Astrocyte (in vitro differentiated cells and primary cell): Measurements from ENCODE around the gene CCNK.

Experiments used
- EZH2 ChIP-seq: IDR thresholded peaks from 2 replicates; pipeline ENCODE4 v1.6.1; 2012; ENCODE audit warnings: mild to moderate bottlenecking, low read length, inconsistent platforms; ENCODE audit not compliant: insufficient read depth
- TF ChIP-seq, protein P1 (sequence below): IDR thresholded peaks from 2 replicates; pipeline ENCODE4 v1.5.1; 2011; ENCODE audit warnings: low read depth, mild to moderate bottlenecking, inconsistent platforms, low read length, moderate library complexity; ENCODE audit not compliant: insufficient read depth

DNA sequence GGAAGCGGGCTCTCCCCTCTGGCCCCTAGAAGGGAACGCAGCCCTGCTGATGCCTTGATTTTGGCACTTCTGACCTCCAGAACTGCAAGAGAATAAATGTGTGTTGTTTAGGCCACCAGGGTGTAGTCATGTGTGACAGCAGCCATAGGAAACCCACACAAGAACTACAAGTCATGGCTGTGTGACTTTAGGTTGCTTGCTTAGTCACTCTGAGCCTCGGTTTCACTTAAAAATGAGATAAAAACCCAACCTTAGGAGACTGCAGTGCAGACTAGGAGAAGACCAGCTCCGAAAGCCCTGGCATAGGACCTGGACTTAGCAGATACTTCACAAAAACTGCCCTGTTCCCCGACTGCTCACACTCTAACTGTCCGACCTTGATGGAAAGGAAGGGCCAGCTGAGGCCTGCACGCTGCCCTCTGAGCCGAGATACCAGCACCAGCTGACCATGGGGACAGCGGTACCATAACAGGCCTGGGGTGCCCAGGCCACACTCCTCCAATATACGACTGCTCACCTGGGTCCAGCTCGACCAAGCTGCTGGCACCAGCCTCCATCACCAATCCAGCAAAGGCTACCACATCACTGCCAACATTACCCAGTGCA is 69.3 kb downstream of the CCNK start:
- TF ChIP-seq, protein P1, sequence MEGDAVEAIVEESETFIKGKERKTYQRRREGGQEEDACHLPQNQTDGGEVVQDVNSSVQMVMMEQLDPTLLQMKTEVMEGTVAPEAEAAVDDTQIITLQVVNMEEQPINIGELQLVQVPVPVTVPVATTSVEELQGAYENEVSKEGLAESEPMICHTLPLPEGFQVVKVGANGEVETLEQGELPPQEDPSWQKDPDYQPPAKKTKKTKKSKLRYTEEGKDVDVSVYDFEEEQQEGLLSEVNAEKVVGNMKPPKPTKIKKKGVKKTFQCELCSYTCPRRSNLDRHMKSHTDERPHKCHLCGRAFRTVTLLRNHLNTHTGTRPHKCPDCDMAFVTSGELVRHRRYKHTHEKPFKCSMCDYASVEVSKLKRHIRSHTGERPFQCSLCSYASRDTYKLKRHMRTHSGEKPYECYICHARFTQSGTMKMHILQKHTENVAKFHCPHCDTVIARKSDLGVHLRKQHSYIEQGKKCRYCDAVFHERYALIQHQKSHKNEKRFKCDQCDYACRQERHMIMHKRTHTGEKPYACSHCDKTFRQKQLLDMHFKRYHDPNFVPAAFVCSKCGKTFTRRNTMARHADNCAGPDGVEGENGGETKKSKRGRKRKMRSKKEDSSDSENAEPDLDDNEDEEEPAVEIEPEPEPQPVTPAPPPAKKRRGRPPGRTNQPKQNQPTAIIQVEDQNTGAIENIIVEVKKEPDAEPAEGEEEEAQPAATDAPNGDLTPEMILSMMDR = no peak
- no peak for TF ChIP-seq EZH2
